ENCODE measurements around the gene SEMA3E. TPM values are rescaled to one million over a fixed set of nuclear protein-coding genes. Genes with fewer than 3 reads are reported as not detected.

SEMA3E gene
- not detected in 2 replicates for total RNA-seq (2014; rRNA removed; shearing (Covaris generic); ENCODE audit: low replicate concordance)

DNA sequence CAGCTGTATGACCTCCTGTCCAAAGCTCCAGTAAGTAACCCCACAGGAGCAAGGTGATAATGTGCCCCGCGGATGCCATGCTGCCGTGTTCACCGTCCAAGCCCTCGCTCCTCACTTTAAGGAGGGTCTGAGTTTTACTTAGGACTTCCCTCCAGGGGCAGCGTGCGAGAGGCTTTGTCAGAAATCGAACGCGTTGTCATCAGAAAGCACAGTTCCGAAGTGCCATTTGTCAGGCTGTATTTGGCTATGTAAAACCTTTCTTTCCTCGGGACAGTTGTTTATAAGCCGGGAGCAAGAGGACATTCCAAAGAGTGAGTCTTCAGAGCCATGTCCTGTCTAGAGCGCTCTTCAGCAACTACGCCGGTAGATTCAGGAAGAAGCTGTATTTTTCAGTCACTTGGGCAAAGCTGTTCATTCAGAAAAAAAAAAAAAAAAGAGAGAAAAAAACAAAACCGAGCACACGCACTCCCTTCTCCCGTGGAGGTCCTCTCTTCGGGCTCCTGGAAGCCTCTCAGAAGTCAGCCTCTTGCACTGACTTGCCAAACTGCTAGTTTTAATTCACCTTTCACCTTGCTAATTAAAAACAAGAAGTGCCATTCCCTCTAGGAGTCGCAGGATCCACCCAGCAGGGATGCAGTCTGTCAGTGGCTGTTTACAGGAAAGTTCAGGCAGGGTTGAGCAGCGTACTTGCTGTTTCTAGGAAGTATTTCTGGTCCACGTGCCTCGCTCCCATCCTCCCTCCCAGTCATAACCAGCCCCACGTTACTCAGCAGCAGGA is at the start of gene SEMA3E:
Gene SEMA3E (minus strand): TSS at position 676 of the 778 bp plus-strand sequence.
- no peak within 1 kb of the TSS for H3K4me2 ChIP-seq (ENCODE audit: low read depth, low read length, poor library complexity, severe bottlenecking)
- DNase-seq = no peak
- no peak within 1 kb of the TSS for H3K27ac ChIP-seq (ENCODE audit: low read length)
- H3K9me2 ChIP-seq (replicated peaks; ENCODE audit: insufficient read depth, low read length) = no peaks in the 10 kb centered on the region
- H2AFZ ChIP-seq (ENCODE audit: low read length) = no peak within 1 kb of the TSS
- no peak within 1 kb of the TSS for H3K9ac ChIP-seq (ENCODE audit: low read length)
- H3K9me3 ChIP-seq (ENCODE audit: low read length) = peaks cover 30% of the 10 kb centered on the region
- H3K27me3 ChIP-seq (ENCODE audit: low read length) = no peaks in the 10 kb centered on the region
- H3K4me1 ChIP-seq (ENCODE audit: low read length) = no peaks in the 10 kb centered on the region
- no peaks in the 10 kb centered on the region for H3K79me2 ChIP-seq (ENCODE audit: low read length)
- no peak within 1 kb of the TSS for H3K4me3 ChIP-seq (ENCODE audit: low read length)
- no peaks in the 10 kb centered on the region for H3K36me3 ChIP-seq (ENCODE audit: insufficient read depth, low read length)
- no peaks in the 10 kb centered on the region for H4K20me1 ChIP-seq (ENCODE audit: insufficient read depth, low read depth, low read length)

DNA sequence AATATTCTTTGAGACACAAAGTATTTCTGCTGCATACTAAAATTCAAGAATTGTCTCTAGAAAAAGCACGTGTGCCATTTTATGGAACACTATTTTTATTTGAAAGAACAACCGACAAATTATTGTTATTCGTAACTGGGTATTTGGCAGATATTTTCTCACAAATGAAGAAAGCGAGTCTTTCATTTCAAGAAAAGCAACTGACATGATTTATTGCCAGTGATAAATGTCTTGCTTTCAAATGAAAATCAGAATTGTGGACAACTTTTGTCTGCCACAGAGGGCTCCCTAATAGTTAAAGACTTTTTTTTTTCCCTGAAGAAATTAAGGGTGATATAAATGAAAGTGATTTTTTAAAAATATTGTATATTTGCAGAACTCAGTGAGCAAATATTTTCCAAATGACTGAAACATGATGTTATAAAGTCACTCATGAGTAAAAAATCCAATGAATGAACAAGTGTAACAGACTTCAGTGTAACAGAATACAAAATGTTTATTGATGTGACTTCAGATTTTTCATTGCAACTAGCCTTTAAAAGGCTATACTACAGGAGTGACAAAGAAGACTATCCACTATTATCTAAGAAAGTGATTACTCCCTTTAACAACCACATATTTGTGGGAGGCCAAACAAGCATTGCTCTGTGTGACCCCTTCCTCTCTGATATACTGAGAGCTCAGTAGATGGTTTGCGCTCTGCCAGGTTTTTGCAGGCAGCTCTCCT is 49.0 kb upstream of the SEMA3E start:
- Histone ChIP-seq H3K9ac (ENCODE audit: low read length) (no peak overlapping the region), H3K4me1 (ENCODE audit: low read length) (no peaks in the 10 kb centered on the region), H3K36me3 (ENCODE audit: insufficient read depth, low read length) (no peaks in the 10 kb centered on the region), H3K4me3 (ENCODE audit: low read length) (no peak overlapping the region), H3K9me3 (ENCODE audit: low read length) (peaks cover 32% of the 10 kb centered on the region), H3K4me2 (ENCODE audit: low read depth, low read length, poor library complexity, severe bottlenecking) (no peak overlapping the region), H3K79me2 (ENCODE audit: low read length) (no peaks in the 10 kb centered on the region), H3K27ac (ENCODE audit: low read length) (no peak overlapping the region), H4K20me1 (ENCODE audit: insufficient read depth, low read depth, low read length) (no peaks in the 10 kb centered on the region), H3K9me2 (replicated peaks; ENCODE audit: insufficient read depth, low read length) (no peaks in the 10 kb centered on the region), H3K27me3 (ENCODE audit: low read length) (no peaks in the 10 kb centered on the region), H2AFZ (ENCODE audit: low read length) (no peak overlapping the region)
- no peak for DNase-seq

GRCh38 chr7:83696101-83696500 is 47.2 kb upstream of the SEMA3E start:
- peaks cover 23% of the 10 kb centered on the region for H3K9me3 ChIP-seq (ENCODE audit: low read length)

GRCh38 chr7:83695128-83695960 is 46.4 kb upstream of the SEMA3E start:
- Histone ChIP-seq H3K27ac (ENCODE audit: low read length) (no peak overlapping the region), H3K27me3 (ENCODE audit: low read length) (no peaks in the 10 kb centered on the region), H4K20me1 (ENCODE audit: insufficient read depth, low read depth, low read length) (no peaks in the 10 kb centered on the region), H3K4me3 (ENCODE audit: low read length) (no peak overlapping the region), H3K9ac (ENCODE audit: low read length) (no peak overlapping the region), H3K79me2 (ENCODE audit: low read length) (no peaks in the 10 kb centered on the region), H3K9me3 (ENCODE audit: low read length) (peaks cover 23% of the 10 kb centered on the region), H3K4me2 (ENCODE audit: low read depth, low read length, poor library complexity, severe bottlenecking) (no peak overlapping the region), H2AFZ (ENCODE audit: low read length) (no peak overlapping the region), H3K9me2 (replicated peaks; ENCODE audit: insufficient read depth, low read length) (no peaks in the 10 kb centered on the region), H3K36me3 (ENCODE audit: insufficient read depth, low read length) (no peaks in the 10 kb centered on the region), H3K4me1 (ENCODE audit: low read length) (no peaks in the 10 kb centered on the region)
- no peak for DNase-seq

More at GRCh38 chr7:83696101-83696500, 47.2 kb upstream of the SEMA3E start:
- H3K4me1 ChIP-seq (ENCODE audit: low read length) = no peaks in the 10 kb centered on the region
- DNase-seq = no peak
- H4K20me1 ChIP-seq (ENCODE audit: insufficient read depth, low read depth, low read length) = no peaks in the 10 kb centered on the region
- H3K4me2 ChIP-seq (ENCODE audit: low read depth, low read length, poor library complexity, severe bottlenecking) = no peak overlapping the region
- no peaks in the 10 kb centered on the region for H3K27me3 ChIP-seq (ENCODE audit: low read length)
- H3K9me2 ChIP-seq (replicated peaks; ENCODE audit: insufficient read depth, low read length) = no peaks in the 10 kb centered on the region
- H3K9ac ChIP-seq (ENCODE audit: low read length) = no peak overlapping the region
- H2AFZ ChIP-seq (ENCODE audit: low read length) = no peak overlapping the region
- no peak overlapping the region for H3K4me3 ChIP-seq (ENCODE audit: low read length)
- H3K36me3 ChIP-seq (ENCODE audit: insufficient read depth, low read length) = no peaks in the 10 kb centered on the region
- no peaks in the 10 kb centered on the region for H3K79me2 ChIP-seq (ENCODE audit: low read length)
- no peak overlapping the region for H3K27ac ChIP-seq (ENCODE audit: low read length)

DNA sequence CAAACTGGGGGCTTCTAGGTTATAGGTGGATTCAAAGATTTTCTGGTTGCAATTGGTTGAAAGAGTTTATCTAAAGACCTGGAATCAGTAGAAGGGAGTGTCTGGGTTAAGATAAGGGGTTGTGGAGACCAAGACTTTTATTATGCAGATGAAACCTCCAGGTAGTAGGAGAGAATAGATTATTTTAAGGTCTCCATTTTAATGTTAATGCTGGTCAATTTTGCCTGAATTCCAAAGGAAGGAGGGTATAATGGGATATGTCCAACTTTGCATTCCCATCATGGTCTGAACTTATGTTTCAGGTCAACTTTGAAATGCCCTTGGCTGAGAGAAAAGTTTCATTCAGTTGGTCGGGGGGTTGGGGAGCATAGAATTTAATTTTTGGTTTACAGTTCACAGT is 44.3 kb upstream of the SEMA3E start:
- no peaks in the 10 kb centered on the region for H3K27me3 ChIP-seq (ENCODE audit: low read length)
- no peak overlapping the region for H3K4me3 ChIP-seq (ENCODE audit: low read length)
- H3K27ac ChIP-seq (ENCODE audit: low read length) = no peak overlapping the region
- H4K20me1 ChIP-seq (ENCODE audit: insufficient read depth, low read depth, low read length) = no peaks in the 10 kb centered on the region
- no peak overlapping the region for H3K4me2 ChIP-seq (ENCODE audit: low read depth, low read length, poor library complexity, severe bottlenecking)
- peaks cover 13% of the 10 kb centered on the region for H3K9me3 ChIP-seq (ENCODE audit: low read length)
- no peaks in the 10 kb centered on the region for H3K9me2 ChIP-seq (replicated peaks; ENCODE audit: insufficient read depth, low read length)
- H3K36me3 ChIP-seq (ENCODE audit: insufficient read depth, low read length) = no peaks in the 10 kb centered on the region
- H2AFZ ChIP-seq (ENCODE audit: low read length) = no peak overlapping the region
- DNase-seq = no peak
- no peaks in the 10 kb centered on the region for H3K4me1 ChIP-seq (ENCODE audit: low read length)
- H3K79me2 ChIP-seq (ENCODE audit: low read length) = no peaks in the 10 kb centered on the region
- H3K9ac ChIP-seq (ENCODE audit: low read length) = no peak overlapping the region

DNA sequence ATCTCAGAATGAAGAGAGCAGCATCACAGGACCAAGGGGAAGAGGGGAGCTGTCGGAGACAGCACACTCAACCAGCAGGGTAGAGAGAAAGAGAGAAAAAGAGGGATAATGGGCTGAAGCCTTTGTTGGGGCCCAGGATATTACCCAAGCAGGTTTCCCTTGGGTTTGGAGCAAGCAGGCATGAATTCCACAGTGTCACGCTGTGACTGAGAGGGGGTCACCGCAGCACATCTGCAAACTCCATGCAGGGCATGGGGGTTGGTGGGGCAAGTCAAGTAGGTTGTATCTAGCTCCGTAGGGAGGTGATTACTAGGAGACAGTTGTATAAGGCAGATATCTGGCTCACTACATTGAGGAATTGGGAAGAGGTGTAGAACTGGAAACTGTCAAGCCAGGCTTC is 42.2 kb upstream of the SEMA3E start:
- Histone ChIP-seq H3K4me2 (ENCODE audit: low read depth, low read length, poor library complexity, severe bottlenecking) (no peak overlapping the region), H3K36me3 (ENCODE audit: insufficient read depth, low read length) (no peaks in the 10 kb centered on the region), H3K4me1 (ENCODE audit: low read length) (no peaks in the 10 kb centered on the region), H3K4me3 (ENCODE audit: low read length) (no peak overlapping the region), H3K9me2 (replicated peaks; ENCODE audit: insufficient read depth, low read length) (no peaks in the 10 kb centered on the region), H3K9ac (ENCODE audit: low read length) (no peak overlapping the region), H4K20me1 (ENCODE audit: insufficient read depth, low read depth, low read length) (no peaks in the 10 kb centered on the region), H3K27me3 (ENCODE audit: low read length) (no peaks in the 10 kb centered on the region), H3K9me3 (ENCODE audit: low read length) (peaks cover 9% of the 10 kb centered on the region; the same call in 1 of the 2 replicates), H3K27ac (ENCODE audit: low read length) (no peak overlapping the region), H2AFZ (ENCODE audit: low read length) (no peak overlapping the region), H3K79me2 (ENCODE audit: low read length) (no peaks in the 10 kb centered on the region)
- no peak for DNase-seq

GRCh38 chr7:83689855-83690254 is 40.9 kb upstream of the SEMA3E start:
- H3K27ac ChIP-seq (ENCODE audit: low read length) = no peak overlapping the region

DNA sequence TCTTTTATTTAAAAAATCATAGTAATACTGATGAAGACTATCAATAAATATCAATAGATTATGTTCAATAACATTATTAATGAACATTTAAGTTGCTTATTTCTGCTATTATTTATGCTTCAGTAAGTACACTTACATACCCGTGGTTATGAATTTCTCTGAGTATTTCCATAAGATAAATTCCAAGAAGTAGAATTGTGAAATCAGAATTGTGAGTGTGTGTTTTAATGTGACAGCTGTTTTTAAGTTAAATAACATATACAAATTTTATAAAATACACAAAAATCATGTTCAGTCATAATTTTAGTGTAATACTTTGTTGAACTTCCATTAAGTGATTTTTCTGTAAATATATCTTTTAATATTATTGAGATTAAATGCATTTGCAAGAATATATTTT is 37.5 kb upstream of the SEMA3E start:
- Histone ChIP-seq H3K27ac (ENCODE audit: low read length) (no peak overlapping the region), H3K9ac (ENCODE audit: low read length) (no peak overlapping the region), H2AFZ (ENCODE audit: low read length) (no peak overlapping the region), H3K4me1 (ENCODE audit: low read length) (no peaks in the 10 kb centered on the region), H3K27me3 (ENCODE audit: low read length) (no peaks in the 10 kb centered on the region), H4K20me1 (ENCODE audit: insufficient read depth, low read depth, low read length) (no peaks in the 10 kb centered on the region), H3K36me3 (ENCODE audit: insufficient read depth, low read length) (no peaks in the 10 kb centered on the region), H3K9me2 (replicated peaks; ENCODE audit: insufficient read depth, low read length) (no peaks in the 10 kb centered on the region), H3K4me2 (ENCODE audit: low read depth, low read length, poor library complexity, severe bottlenecking) (no peak overlapping the region), H3K79me2 (ENCODE audit: low read length) (no peaks in the 10 kb centered on the region), H3K9me3 (ENCODE audit: low read length) (peaks cover 16% of the 10 kb centered on the region), H3K4me3 (ENCODE audit: low read length) (no peak overlapping the region)
- DNase-seq = no peak

More at GRCh38 chr7:83689855-83690254, 40.9 kb upstream of the SEMA3E start:
- no peaks in the 10 kb centered on the region for H3K27me3 ChIP-seq (ENCODE audit: low read length)
- H4K20me1 ChIP-seq (ENCODE audit: insufficient read depth, low read depth, low read length) = no peaks in the 10 kb centered on the region
- H3K4me1 ChIP-seq (ENCODE audit: low read length) = no peaks in the 10 kb centered on the region
- no peaks in the 10 kb centered on the region for H3K36me3 ChIP-seq (ENCODE audit: insufficient read depth, low read length)
- peaks cover 9% of the 10 kb centered on the region for H3K9me3 ChIP-seq (ENCODE audit: low read length)
- H3K4me2 ChIP-seq (ENCODE audit: low read depth, low read length, poor library complexity, severe bottlenecking) = no peak overlapping the region
- no peak overlapping the region for H2AFZ ChIP-seq (ENCODE audit: low read length)
- no peak overlapping the region for H3K4me3 ChIP-seq (ENCODE audit: low read length)
- no peak overlapping the region for H3K9ac ChIP-seq (ENCODE audit: low read length)
- no peaks in the 10 kb centered on the region for H3K79me2 ChIP-seq (ENCODE audit: low read length)
- DNase-seq = no peak
- H3K9me2 ChIP-seq (replicated peaks; ENCODE audit: insufficient read depth, low read length) = no peaks in the 10 kb centered on the region

All from Karpas-422 (cell line).